NCI-H187 (cell line): Measurements from ENCODE around the gene EEF2K.
A peak's percentile ranks its signal among the peaks of the same experiment; 100 is the strongest.
"Not testable (repeated sequence)": the region's sequence is repeated elsewhere in the genome, so short reads cannot be mapped to it uniquely, and the experiment has no call there.

Experiments
- DNase-seq, 2 experiments: peaks; one replicate each; lab custom pipeline; 2025; lab: John Stamatoyannopoulos, UW

The EEF2K gene

DNA sequence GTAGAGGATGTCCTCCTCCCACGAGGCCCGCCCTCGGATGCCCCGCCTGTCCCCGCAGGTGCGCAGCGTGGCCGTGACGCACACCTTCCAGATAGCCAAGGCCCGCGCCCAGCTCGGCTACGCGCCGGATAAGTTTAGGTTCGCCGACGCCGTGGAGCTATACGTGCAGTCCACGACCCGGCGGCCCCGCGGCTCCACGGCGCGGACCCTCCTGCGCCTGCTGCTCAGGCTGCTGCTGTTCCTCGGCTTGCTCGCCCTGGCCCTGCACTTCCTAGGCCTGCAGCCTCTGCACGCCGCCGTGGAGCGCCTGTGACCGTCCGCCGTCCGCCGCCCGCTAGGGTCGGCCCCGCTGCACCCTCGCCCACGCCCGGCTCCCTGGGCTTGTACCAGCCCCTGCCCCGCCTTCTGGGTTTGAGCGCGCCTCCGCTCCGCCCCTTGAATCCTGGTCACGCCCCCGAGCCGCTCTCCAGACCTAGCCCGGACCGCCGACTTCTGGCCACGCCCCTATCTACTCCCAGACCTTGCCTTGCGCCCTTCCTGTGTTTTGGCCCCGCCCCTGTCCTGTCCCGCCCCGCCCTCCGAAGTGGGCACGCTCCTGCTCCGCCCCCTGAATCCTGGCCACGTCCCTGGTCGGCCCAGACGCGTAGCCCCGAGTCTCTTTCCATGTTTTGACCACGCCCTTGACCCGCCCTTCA lies 15.8 kb upstream of the EEF2K start:
- DNase-seq = peak in 1 of 2 experiments; percentile 96

DNA sequence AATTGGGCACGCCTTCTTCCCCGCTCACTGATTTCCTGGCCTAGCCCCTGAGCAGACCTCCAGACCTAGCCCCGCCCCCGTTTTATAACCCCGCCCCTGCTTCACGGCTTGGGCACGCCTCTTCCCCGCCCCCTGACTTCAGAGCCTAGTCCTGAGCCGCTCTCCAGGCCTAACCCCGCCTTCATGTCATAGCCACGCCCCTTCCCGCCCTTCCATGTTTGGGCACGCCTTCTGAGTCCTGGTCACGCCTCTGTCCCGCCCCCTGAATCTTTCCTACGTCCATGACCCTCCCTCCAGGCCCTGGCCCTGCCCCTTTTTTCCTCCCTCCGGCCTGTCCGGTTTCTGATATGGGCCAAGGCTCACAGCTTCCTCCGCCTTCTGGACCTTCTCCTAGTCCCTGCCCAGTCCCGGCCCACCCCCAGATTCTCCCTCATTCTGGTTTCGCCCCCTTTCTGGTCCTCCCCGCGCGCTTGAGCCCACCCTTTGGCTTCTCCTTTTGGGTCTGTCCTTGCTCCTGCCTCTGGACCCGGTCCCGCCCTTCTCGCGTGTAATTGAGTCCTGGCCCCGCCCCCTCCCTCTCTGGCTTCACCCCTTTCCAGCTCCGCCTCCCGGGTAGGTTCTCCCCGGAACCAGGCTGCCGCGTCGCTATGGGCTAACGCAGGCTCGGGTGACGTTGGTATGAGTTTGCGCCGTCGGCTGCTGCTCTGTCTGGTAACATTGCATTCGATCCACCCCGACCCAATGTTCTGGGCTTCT lies 15.1 kb upstream of the EEF2K start:
- DNase-seq = peak; percentile 95 to 96

DNA sequence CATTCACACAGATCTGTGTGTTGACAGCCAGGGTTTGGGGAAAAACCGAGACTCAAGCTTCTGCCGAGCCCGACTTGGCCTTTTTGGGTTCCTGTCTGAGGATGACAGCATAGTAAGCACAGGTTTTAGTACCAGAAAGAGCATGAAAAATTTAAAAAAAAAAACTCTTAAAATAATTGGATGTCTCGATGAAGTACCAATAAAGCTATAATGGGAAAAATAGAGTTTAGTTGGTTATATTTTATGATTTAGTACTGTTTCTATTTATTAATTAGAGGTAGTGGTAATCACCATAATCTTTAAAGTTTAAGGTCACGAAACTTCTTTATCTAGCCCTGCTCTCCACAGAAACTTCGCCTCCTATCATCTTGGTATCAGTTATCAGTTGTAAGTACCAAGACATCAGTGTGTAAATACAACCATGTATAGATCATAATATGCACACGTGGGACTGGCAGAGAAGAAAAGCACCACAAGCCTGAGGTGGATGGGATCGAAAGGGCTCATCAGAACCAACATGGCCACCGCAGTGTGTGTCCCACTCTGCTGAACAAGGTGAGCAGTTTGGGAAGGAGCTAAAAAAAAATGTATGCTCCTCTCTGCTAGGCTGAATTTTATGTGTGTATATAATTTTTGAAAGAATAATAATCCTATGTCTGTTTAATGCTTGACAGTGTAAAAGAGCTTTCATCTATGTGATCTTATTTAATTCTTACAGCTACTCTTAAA lies 14.4 kb upstream of the EEF2K start:
- no peak for DNase-seq

DNA sequence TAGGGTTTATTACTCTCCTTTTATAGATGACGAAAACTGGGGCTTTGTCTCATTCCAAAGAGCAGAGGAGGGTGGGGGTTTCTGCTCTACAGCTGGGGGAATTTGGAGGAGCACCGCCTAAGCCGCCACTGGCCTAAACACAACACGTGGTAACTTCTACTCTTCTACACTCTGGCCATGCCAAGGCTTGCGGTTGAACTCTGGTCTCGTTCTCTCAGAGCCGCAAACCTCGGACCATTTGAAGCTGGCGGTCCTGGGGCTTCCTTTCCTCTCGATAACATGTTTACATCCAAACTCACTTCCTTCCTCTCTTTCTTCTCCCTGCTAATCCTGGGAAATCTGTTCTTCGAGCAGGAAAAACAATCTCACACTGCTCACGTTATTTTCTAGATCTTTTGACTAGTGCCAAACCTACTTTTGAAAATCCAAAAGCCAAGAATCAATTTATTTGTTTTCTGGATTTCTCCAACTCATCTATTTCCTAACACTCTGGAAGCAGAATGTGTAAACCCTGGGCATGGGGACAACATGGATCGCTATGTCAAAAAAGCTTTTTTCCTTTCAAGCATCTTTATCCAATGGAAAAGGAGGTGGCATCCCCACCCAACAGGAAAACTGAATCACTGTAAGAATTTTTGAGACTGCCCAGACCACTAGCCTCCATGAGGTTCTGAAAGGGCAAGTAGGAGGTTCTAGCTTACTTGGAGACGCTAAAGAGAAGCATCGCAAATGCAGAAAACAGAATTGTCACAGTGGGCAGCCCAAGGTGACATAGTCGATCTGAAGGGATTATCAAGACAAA lies 13.6 kb upstream of the EEF2K start:
- DNase-seq = no peak

DNA sequence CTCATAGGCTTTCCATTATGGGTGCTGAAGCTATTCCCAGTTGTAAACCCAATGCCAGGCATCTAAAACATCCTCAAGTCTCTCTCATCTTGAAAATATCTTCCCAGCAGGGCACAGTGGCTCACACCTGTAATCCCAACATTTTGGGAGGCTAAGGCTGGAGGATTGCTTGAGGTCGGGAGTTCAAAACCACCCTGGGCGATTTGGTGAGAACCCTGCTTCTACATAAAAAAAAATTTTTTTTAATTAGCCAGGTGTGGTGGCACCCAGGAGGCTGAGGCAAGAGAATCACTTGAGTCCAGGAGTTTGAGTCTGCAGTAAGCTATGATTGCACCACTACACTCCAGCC lies 13.0 kb upstream of the EEF2K start:
- DNase-seq = no peak

DNA sequence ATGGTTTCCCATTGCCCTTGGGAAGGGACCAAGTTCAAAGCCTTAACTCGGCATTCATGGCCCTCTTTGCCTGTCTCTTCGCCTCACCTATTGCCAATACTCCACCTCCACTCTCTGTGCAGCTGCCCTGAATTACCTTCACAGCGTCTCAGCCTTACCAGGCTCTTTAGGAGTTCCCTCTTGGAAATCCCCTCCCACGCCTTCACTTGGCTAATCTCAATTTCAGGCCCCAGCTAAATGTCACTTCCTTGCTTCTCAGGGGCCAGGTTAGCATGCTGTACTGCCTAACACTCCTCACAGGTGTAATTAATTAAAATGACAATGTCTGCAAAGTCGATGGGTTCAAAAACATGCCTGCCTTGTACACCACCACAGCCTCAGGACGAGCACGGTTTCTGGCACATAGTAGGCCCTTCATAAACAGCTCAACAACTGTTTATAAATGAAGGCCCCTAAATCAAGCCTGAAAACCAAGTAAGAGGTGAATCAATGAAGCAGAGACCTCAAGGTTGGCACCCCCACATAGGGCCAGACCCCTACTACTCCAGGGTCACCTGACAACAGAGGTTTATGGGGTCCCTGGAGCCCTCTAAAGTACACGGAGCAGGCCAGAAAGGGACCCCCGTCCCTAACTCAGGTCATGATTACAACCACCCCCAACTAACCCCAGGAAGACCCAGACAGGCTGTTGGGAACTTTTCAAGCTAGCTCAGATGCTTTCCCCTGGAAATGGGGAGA lies 11.2 kb upstream of the EEF2K start:
- no peak for DNase-seq

DNA sequence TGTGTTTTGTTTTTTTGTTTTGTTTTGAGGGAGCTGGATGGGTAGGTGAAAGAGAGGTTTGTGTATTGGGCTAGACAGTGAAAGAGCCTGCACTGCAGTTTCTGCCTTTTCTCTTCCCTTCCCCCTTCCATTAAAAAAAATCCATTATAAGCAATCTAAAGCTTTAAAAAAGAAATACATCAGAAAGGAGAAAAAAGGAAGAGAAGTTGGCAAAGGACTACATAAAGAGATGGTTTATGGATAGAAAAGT lies 10.7 kb upstream of the EEF2K start:
- DNase-seq = no peak

DNA sequence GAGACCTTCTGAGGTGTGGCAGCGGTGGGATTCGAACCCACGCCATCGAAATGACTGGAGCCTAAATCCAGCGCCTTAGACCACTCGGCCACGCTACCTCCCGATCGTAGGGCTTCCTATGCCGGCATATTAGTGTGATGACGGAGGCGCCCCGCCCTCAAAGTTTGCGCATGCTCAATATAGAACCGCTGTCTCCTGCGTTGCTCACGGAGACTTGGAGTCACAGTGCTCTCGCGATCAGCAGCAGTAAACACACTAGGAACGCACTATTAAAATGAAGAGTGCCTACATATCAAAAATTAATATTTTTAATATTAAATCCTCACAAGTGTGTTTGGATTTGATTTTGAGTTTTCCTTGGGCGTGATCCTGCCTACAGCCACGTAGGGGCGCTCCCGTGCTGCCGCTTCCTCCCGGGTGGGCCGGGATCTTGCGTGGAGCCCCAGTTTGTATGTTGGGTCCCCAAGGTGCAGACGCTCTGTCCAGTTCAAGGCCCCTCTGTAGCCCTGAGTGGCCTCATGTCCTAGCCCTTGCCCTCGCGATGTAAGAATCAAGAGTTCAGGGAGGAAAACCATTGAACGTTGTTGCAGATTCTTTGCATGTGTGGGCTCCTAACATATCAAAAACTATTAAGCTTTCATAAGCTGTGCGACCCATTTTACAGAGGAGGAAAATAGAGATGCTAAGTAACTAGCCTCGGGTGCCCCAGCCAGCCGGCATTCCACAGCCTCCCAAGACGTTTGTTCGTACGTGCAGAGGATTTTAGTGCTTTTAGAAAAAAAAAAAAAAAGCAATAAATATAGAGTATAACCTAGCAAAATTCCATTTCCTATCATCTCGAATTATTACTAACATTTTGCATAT lies 10.2 kb upstream of the EEF2K start:
- DNase-seq = peak; percentile 53 to 87

DNA sequence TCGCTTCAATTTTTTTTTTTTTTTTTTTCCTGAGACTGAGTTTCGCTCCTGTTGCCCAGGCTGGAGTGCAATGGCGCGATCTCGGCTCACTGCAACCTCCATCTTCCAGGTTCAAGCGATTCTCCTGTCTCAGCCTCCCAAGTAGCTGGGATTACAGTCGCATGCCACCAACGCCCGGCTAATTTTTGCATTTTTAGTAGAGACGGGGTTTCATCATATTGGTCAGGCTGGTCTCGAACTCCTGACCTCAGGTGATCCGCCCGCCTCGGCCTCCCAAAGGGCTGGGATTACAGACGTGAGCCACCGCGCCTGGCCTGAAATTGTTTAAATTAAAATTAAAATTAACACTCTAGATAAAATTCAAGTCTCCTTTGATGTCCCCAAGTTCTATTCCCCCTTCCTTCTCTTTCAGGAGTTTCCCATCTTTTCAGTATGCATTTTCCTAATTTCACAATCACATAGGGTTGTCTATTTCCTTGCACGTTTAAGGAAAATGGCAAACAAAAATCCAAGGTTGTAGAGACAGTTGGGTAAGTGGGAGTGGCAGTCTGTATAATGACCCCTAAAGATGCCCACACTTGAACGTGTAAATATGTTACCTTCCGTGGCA lies 9.4 kb upstream of the EEF2K start:
- not testable (repeated sequence) for DNase-seq

DNA sequence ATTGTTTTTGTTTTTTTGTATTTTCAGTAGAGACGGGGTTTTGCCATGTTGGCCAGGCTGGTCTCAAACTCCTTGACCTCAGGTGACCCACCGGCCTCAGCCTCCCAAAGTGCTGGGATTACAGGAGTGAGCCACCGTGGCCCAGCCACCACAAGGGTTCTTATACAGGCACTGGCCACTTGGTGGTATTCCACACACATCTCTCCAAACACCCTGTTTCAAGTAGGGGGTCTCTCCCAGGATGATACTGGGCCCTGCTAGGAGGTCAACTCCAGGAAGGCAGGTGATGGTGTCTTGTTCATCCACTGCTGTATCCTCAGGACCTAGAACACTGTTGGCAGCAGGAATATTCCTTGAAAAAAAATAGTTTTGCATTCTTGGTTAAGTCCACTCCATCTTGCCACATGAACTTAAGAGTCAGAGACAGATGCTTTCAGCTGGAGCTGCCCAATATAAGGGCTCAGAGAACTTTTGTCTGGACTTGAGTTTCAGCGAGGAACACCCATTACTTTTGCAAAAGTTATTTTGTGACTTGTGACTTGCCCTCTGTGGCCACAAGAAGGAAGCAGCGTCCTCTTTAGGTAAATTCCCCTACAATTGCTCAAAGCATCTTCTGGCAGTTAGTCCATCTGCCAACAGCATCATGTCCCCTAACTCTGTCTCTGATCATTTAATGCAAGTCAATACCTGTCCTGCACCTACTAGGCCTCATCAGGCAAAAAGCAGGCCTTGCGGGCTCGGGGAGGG lies 7.4 kb upstream of the EEF2K start:
- no peak for DNase-seq

DNA sequence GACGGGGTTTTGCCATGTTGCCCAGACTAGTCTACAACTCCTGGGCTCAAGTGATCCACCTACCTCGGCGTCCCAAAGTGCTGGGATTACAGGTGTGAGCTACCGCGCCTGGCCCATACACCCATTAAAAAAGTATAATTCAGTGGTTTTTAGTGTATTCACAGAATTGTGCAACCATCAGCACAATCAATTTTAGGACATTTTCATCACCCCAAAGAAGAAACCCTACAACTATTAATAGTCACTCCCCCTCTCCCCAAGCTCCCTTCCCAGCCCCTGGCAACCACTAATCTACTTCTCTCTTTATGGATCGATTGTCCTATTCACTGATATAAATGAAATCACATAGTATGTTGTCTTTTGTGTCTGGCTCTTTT lies 3.8 kb upstream of the EEF2K start:
- no peak for DNase-seq

DNA sequence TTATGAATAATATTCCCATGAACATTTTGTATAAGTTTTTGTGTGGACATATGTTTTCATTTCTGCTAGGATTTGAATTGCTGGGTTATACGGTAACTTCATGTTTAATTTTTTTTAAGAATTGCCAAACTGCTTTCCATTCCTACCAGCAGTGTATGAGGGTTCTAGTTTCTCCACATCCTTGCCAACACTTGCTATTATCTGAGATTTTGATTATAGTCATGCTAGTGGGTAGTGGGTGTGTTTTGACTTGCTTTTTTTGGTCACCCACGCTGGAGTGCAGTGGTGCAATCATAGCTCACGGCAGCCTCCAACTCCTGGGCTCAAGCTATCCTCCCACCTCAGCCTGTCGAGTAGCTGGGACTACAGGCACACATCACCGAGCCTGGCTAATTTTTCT lies 3.0 kb upstream of the EEF2K start:
- no peak for DNase-seq

DNA sequence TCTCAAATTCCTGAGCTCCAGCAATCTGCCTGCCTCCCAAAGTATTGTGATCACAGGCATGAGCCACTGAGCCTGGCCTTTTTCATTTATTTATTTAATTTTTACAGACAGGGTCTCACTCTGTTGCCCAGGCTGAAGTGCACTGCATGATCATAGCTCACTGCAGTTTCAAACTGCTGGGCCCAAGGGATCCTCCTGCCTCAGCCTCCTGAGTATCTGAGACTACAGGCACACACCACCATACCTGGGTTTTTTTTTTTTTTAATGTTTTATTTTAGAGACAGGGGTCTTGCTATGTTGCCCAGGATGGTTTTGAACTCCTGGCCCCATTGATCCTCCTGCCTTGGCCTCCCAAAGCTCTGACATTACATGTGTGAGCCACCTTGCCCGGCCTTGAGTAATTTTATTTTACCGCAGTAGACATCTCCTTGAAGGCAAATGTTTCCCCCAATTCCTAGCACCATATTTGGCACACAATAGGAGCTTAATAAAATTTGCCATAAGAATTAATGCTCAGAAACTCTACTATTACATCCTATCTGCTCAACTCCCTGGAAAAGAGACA lies 1.9 kb upstream of the EEF2K start:
- DNase-seq = no peak

DNA sequence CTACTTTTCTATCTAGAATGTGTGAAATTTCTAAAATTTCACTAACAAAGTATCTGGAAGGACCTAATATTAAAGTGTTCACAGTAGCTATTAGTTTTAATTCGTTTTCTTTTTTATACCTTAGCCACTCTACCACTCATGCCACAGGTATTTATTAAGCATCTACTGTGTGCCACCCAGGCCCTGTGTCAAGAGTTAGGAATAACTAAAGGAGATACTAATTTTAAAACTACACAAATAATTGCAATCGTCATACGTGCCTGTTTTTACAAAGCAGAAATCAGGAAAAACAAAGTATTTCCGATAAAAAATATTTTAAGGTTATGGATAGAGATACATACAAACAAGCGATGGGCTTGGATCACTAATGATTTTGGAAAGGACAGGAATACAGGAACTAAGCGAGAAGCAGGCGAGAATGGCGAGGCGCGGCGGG lies 483 bp upstream of the EEF2K start:
- no peak for DNase-seq

DNA sequence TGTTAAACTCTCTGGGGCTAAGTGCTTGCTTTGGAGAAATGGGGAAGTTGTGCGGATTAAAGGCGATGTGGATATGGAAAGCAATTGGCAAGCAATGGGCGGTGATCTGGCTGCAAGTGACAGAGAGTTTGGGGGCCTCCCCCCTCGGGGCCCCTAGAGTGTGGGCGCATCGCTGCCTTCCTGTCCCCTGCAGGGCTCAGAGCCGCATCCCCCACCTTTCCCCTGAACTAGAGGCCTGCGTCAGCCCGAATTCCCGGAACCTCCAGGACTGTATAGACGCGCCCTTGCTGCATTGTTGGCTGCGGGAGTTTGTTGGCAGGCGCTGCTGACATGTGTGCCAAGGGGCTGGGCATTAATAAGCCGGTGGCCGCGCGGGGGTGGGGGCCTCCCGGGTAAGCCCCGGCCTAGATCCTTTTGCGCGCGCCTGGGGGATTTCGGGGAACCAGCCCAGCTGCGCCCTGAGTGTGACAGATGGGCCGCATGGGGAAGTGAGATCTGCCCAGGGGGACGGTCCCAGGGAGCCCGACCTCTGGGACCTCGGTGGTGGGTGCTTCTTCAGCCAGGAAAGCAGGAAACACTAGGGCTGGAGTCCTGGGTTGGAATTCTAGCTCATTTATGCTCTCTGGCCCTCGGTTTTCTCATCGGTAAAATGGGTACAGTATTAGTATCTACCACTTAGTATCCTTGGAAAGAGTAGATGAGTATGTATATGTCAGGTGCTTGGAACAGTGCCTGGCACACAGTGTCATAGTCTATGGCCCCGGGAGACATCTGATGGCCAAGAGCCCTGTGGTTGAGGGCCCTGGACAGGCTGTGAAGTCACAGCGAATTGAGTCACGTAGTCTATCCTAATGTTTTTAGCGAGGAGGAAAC lies 1.0 kb downstream of the EEF2K start:
- DNase-seq = no peak

DNA sequence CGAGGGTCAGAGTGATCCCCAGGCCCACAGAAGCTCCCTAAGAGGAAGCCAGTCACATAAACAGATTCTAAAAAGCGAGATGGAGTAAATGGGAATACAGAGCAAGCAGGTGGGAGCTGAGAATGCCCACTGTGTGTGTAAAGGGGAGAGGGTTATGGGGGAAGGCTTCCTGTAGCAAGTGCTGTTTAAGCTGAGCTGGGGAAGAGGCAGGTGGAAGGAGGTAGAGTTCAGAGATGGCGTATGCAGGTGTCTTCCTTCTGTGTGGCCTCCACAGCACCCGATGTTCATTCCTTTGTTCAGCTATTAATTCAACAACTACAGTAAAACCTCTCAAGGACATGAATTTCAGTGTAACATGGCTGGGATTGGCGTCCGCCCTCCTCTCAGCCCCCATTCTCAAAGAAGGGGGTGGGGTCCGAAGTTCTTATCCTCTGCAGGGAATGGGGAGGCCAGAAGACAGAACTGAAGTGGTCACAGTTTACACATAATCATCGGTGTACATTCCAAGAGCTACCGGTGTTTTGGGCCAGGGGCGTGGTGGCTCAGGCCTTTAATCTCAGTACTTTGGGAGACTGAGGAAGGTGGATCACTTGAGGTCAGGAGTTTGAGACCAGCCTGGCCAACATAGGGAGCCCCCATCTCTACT lies 1.8 kb downstream of the EEF2K start:
- no peak for DNase-seq

DNA sequence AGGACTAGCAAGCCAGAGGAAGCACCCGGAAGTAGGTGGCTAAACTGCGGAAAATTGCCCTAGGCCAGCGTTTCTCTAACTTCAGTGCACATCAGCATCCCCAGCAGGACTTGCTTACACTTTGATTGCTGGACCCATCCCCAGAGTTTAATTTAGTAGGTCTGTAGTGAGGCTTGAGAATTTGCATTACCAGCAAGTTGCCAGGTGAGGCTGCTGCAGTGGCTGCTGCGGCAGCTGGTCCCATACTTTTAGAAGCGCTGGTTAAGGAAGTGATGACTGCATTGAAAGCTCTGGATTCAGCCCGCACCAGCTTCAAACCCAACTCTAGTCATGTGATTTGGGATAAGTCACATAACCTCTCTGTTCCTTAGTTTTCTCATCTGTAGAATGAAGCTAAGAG lies 4.2 kb downstream of the EEF2K start:
- DNase-seq = no peak

DNA sequence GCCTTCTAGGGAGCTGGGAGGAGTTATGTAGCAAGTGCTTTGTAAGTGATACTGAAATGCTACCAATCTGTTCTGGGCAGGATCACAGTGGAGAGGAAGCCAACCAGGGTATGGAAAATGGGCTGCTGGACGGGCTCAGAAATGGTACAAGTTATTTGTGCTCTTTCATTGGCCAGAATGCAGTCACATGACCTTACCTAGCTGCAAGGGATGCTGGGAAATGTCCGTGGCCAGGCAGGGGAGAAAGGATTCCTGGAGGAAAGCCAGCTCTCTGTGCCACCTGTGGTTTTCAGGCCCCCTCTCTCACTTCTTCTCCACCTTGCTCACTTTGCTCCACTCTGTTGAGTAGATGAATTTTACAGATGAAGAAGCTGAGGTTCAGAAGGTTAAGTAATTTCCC lies 4.8 kb downstream of the EEF2K start:
- DNase-seq = no peak
